GM12875 (cell line): ENCODE data around the gene OR2V1.

Experiments
- H3K4me3 ChIP-seq: one replicate; pipeline ENCODE4 v1.5.1; 2011; ENCODE audit warnings: low read depth, low read length, control low read depth
- TF ChIP-seq, protein P1 (sequence below): IDR thresholded peaks from 2 replicates; pipeline ENCODE4 v1.5.1; 2011; ENCODE audit warnings: low read depth, mild to moderate bottlenecking, control low read depth, inconsistent platforms, low read length, moderate library complexity, borderline replicate concordance; ENCODE audit not compliant: insufficient read depth

The OR2V1 gene

DNA sequence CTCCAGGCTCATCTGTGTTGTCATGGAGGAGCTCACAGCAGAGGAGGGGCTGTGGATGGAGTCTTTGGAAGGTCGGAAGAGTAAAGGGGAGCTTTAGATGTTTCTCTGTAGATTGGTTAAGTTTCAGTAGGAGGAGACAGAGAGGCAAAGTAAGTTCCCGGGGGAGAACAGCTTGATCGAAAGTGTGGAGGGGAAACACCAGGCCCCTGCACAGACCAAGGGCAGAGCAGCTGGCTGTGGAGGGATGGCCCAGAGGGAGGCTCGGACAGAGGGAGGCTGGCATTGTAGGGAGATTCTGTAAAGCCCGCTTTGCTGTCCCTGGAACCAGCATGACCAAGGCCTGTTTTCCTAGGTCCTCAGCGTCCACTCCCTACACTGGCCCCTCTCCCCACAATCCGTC is 11.1 kb upstream of the OR2V1 start:
- TF ChIP-seq, protein P1, sequence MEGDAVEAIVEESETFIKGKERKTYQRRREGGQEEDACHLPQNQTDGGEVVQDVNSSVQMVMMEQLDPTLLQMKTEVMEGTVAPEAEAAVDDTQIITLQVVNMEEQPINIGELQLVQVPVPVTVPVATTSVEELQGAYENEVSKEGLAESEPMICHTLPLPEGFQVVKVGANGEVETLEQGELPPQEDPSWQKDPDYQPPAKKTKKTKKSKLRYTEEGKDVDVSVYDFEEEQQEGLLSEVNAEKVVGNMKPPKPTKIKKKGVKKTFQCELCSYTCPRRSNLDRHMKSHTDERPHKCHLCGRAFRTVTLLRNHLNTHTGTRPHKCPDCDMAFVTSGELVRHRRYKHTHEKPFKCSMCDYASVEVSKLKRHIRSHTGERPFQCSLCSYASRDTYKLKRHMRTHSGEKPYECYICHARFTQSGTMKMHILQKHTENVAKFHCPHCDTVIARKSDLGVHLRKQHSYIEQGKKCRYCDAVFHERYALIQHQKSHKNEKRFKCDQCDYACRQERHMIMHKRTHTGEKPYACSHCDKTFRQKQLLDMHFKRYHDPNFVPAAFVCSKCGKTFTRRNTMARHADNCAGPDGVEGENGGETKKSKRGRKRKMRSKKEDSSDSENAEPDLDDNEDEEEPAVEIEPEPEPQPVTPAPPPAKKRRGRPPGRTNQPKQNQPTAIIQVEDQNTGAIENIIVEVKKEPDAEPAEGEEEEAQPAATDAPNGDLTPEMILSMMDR = no peak
- no peak overlapping the region for H3K4me3 ChIP-seq

- H3K4me3 ChIP-seq = no peak overlapping the region
- TF ChIP-seq, protein P1 = no peak
Observed at GRCh38 chr5:181140766-181141165, 9.8 kb upstream of the OR2V1 start.

- TF ChIP-seq, protein P1 = no peak
- no peak overlapping the region for H3K4me3 ChIP-seq
Observed at GRCh38 chr5:181138258-181138657, 7.3 kb upstream of the OR2V1 start.

- TF ChIP-seq, protein P1 = no peak
Observed at GRCh38 chr5:181136361-181136955, 5.5 kb upstream of the OR2V1 start.

GRCh38 chr5:181134259-181134658 is 3.3 kb upstream of the OR2V1 start:
- TF ChIP-seq, protein P1 = no peak
- H3K4me3 ChIP-seq = no peak overlapping the region

More at GRCh38 chr5:181136361-181136955, 5.5 kb upstream of the OR2V1 start:
- H3K4me3 ChIP-seq = no peak overlapping the region

DNA sequence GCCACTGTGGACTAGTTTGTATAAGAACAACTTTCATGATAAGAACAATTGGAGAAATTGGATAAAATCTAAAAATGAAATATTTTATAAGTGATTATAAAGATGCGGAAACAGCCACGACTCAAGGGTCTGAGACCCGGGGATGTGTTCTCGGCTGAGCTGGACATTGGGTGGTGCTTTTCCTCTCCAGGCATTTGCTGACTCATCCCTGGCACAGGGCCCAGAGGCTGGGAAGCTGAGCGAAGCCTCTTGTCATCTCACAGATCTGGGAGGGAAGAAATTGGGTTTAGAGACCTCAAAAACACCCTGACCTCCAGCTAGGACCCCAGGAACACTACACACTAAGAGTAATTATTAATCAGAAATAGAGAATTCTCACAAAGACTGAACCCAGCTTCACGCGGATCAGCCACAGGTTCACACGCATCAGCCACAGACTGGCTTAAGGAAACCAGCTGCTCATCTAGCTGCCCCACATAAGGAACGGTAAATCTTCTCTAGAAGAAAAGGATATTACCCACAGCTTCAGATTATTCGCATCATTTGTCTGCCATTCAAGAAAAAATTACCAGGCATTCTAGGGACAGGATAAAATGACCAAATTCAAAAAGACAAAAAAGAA is 2.8 kb upstream of the OR2V1 start:
- no peak overlapping the region for H3K4me3 ChIP-seq
- TF ChIP-seq, protein P1 = no peak

DNA sequence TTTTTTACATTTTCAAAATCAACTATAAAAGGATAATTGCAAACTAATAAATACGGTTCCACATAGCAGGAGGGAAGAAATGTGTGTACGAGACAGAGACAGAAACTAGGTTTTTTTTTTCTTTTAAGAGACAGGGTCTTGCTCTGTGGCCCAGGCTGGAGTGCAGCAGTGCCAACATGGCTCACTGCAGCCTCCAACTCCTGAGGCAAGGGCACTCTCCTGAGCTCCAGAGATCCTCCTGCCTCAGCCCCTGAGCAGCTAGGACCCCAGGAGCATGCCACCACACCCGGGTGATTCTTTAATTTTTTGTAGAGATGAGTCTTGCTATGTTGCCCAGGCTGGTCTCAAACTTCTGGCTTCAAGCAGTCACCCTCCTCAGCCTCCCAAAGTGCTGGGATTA is 2.1 kb upstream of the OR2V1 start:
- H3K4me3 ChIP-seq = no peak overlapping the region
- TF ChIP-seq, protein P1 = no peak
